Mesendoderm (in vitro differentiated cells): ENCODE measurements around the gene PREX1.

ENCODE experiments used
- DNase-seq: peaks from one replicate; pipeline ENCODE4 v3.0.0; 2013
- H2AK5ac ChIP-seq: 2 replicates; pipeline ENCODE4 v1.6.1; 2013; ENCODE audit warnings: low read length, inconsistent platforms
- H2BK120ac ChIP-seq: 2 replicates; pipeline ENCODE4 v1.6.1; 2013; ENCODE audit warnings: low read depth, mild to moderate bottlenecking, low read length, moderate library complexity, mixed read lengths
- H2BK15ac ChIP-seq: replicated peaks from 2 replicates; pipeline ENCODE4 v1.6.1; 2013; ENCODE audit warnings: low read depth, mild to moderate bottlenecking, moderate library complexity
- H2BK5ac ChIP-seq: 2 replicates; pipeline ENCODE4 v1.6.1; 2013; ENCODE audit warnings: low read length, inconsistent platforms
- H3K18ac ChIP-seq: 2 replicates; pipeline ENCODE4 v1.6.1; 2013; ENCODE audit warnings: mild to moderate bottlenecking, low read length, mixed read lengths
- H3K23ac ChIP-seq: one replicate; pipeline ENCODE4 v1.6.1; 2013; ENCODE audit warnings: low read length
- H3K27ac ChIP-seq: 2 replicates; pipeline ENCODE4 v1.5.1; 2013; ENCODE audit warnings: low read depth, mild to moderate bottlenecking, inconsistent platforms, low read length, moderate library complexity
- H3K27me3 ChIP-seq: 2 replicates; pipeline ENCODE4 v1.6.1; 2013; ENCODE audit warnings: low read length, control low read depth, mild to moderate bottlenecking, inconsistent platforms; ENCODE audit not compliant: insufficient read depth, poor library complexity
- H3K36me3 ChIP-seq: 2 replicates; pipeline ENCODE4 v1.6.1; 2013; ENCODE audit warnings: low read length, inconsistent platforms; ENCODE audit not compliant: control insufficient read depth, insufficient read depth
- H3K4ac ChIP-seq: one replicate; pipeline ENCODE4 v1.6.1; 2013; ENCODE audit warnings: low read depth, mild to moderate bottlenecking, low read length, moderate library complexity
- H3K4me1 ChIP-seq: 2 replicates; pipeline ENCODE4 v1.6.1; 2013; ENCODE audit warnings: low read depth, low read length, inconsistent platforms; ENCODE audit not compliant: control insufficient read depth
- H3K4me2 ChIP-seq: 2 replicates; pipeline ENCODE4 v1.6.1; 2013; ENCODE audit warnings: low read length
- H3K4me3 ChIP-seq: 2 replicates; pipeline ENCODE4 v1.5.1; 2013; ENCODE audit warnings: mild to moderate bottlenecking, low read length
- H3K56ac ChIP-seq: one replicate; pipeline ENCODE4 v1.6.1; 2013; ENCODE audit warnings: low read length
- H3K79me1 ChIP-seq: 2 replicates; pipeline ENCODE4 v1.6.1; 2013; ENCODE audit warnings: low read length, inconsistent platforms
- H3K79me2 ChIP-seq: 2 replicates; pipeline ENCODE4 v1.6.1; 2013; ENCODE audit warnings: mild to moderate bottlenecking, low read length; ENCODE audit not compliant: control insufficient read depth, insufficient read depth
- H3K9ac ChIP-seq: 2 replicates; pipeline ENCODE4 v1.6.1; 2013; ENCODE audit warnings: low read length, inconsistent platforms
- H4K5ac ChIP-seq: one replicate; pipeline ENCODE4 v1.6.1; 2013; ENCODE audit warnings: low read length
- H4K8ac ChIP-seq: one replicate; pipeline ENCODE4 v1.6.1; 2013; ENCODE audit warnings: low read depth, mild to moderate bottlenecking, control low read depth, low read length, moderate library complexity
- WGBS: extraction: QIAGEN DNeasy Blood & Tissue Kit; methylation state at CpG from one replicate; pipeline ENCODE4 v1.1.7; 2013; ENCODE audit warnings: low lambda C conversion rate, missing lambda C conversion rate; ENCODE audit not compliant: insufficient coverage; ENCODE audit errors: extremely low coverage; 5-methylcytosine and 5-hydroxymethylcytosine counted together

Gene PREX1

DNA sequence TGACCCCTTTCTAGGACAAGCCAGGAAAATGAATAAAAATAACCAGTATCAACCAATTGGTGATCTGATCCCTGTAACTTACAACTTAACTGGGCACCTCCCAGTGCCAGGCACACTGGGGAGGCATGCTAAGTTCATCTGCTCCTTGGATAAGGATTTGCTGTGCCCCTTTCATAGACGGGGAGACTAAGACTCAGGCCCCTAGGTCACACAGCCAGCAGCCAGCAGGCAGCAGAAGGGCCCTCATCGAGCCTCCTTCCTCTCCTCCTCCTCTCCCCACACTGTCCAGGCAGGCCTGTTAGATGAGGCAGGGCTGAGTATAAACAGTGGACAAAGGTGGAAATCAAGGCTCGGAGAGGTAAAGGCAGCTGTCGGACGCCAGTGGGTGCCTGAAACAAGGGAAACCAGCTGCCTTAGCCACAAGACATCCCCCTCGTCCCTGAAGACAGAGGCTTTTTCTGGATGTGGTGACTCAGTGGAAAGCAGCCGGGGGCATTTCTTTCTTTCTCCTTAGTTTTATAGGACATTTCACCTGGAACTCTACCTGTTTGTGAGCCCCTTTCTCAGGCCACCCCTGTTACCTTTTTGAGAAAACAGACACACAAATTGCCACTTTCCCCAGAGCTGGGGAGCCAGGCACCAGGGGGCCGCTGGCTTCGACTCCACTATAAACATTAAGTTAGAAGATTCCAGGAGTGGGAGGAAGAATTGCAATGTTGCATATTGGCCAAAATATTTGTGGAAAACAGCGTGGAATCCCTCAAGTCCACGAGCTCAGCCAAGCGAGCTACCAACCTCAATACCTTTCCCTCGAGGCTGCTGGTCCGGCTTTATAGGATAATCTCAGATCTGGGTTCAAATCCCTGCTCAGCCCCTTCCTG lies 166.0 kb downstream of the PREX1 start:
- no peak for DNase-seq
- no CpG with 5 or more reads among the region's 14 CpGs for WGBS

DNA sequence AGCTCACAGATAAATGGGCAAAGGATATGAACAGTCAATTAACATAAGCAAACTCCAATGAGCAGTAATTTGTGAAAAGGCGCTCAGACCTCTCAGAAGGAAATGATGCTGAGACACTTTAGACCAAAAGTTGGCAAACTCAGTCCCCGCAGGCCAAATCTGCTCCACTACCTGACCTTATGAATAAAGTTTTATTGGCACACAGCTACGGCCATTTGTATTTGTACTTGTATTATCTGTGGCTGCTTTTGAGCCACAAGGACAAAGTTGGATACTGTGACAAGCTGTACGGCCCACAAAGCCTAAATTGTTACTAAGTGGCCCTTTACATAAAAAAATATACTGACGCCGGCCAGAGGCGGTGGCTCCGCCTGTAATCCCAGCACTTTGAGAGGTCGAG lies 167.0 kb downstream of the PREX1 start:
- no peaks in the 10 kb centered on the region for H3K4me1 ChIP-seq
- no peaks in the 10 kb centered on the region for H3K79me1 ChIP-seq
- DNase-seq, result no peak
- H3K4ac ChIP-seq, result no peak overlapping the region
- H3K27me3 ChIP-seq, result no peaks in the 10 kb centered on the region
- H4K8ac ChIP-seq, result no peak overlapping the region
- no peak overlapping the region for H3K4me3 ChIP-seq
- H2BK5ac ChIP-seq, result no peak overlapping the region
- H3K4me2 ChIP-seq, result no peak overlapping the region
- no peaks in the 10 kb centered on the region for H3K79me2 ChIP-seq
- H2BK15ac ChIP-seq, result no peak overlapping the region
- H3K36me3 ChIP-seq, result peaks cover 6% of the 10 kb centered on the region
- H3K18ac ChIP-seq, result no peak overlapping the region
- H3K27ac ChIP-seq, result no peak overlapping the region
- H4K5ac ChIP-seq, result no peak overlapping the region
- H2AK5ac ChIP-seq, result no peak overlapping the region
- H3K56ac ChIP-seq, result no peak overlapping the region
- H3K23ac ChIP-seq, result no peak overlapping the region
- WGBS, result no CpG with 5 or more reads among the region's 9 CpGs
- H2BK120ac ChIP-seq, result no peak overlapping the region
- H3K9ac ChIP-seq, result no peak overlapping the region

More for the DNA sequence above, 166.0 kb downstream of the PREX1 start:
- no peak overlapping the region for H3K9ac ChIP-seq
- no peak overlapping the region for H3K4me3 ChIP-seq
- H3K18ac ChIP-seq, result no peak overlapping the region
- H2AK5ac ChIP-seq, result no peak overlapping the region
- H3K4me2 ChIP-seq, result no peak overlapping the region
- H3K4me1 ChIP-seq, result no peaks in the 10 kb centered on the region
- H2BK120ac ChIP-seq, result no peak overlapping the region
- no peak overlapping the region for H3K23ac ChIP-seq
- no peaks in the 10 kb centered on the region for H3K27me3 ChIP-seq
- no peak overlapping the region for H3K4ac ChIP-seq
- peaks cover 7% of the 10 kb centered on the region for H3K36me3 ChIP-seq
- no peak overlapping the region for H3K27ac ChIP-seq
- no peak overlapping the region for H2BK5ac ChIP-seq
- no peak overlapping the region for H2BK15ac ChIP-seq
- H3K79me1 ChIP-seq, result no peaks in the 10 kb centered on the region
- H3K56ac ChIP-seq, result no peak overlapping the region
- H3K79me2 ChIP-seq, result no peaks in the 10 kb centered on the region
- H4K5ac ChIP-seq, result no peak overlapping the region
- no peak overlapping the region for H4K8ac ChIP-seq

DNA sequence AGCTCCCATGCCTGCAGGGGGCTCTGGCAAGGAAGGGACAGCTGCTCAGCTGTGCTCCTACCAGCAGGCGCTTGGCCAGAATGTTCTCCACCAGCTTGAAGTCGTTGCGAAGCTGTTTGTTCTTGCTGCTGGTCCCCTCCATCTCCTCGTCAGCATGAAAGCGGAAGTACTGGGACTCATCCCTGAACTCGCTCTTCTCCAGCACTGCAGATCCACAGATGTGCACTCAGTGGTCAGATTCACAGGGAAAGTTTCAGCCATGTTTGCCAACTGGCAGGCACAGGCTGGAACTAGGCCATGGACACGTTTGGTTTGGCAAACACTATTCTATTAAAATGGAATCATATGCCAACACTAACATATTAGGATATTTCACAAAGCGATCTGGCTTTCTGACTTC lies 167.9 kb downstream of the PREX1 start:
- Histone ChIP-seq H3K79me1 (no peaks in the 10 kb centered on the region), H4K5ac (no peak overlapping the region), H3K23ac (no peak overlapping the region), H3K9ac (no peak overlapping the region), H3K36me3 (peaks cover 8% of the 10 kb centered on the region), H3K27ac (no peak overlapping the region), H3K4me2 (no peak overlapping the region), H2BK5ac (no peak overlapping the region), H3K27me3 (no peaks in the 10 kb centered on the region), H2BK120ac (no peak overlapping the region), H4K8ac (no peak overlapping the region), H3K79me2 (no peaks in the 10 kb centered on the region), H2BK15ac (no peak overlapping the region), H2AK5ac (no peak overlapping the region), H3K4me1 (no peaks in the 10 kb centered on the region), H3K4me3 (no peak overlapping the region), H3K4ac (no peak overlapping the region), H3K56ac (no peak overlapping the region), H3K18ac (no peak overlapping the region)
- DNase-seq, result no peak
- no CpG with 5 or more reads among the region's 8 CpGs for WGBS

DNA sequence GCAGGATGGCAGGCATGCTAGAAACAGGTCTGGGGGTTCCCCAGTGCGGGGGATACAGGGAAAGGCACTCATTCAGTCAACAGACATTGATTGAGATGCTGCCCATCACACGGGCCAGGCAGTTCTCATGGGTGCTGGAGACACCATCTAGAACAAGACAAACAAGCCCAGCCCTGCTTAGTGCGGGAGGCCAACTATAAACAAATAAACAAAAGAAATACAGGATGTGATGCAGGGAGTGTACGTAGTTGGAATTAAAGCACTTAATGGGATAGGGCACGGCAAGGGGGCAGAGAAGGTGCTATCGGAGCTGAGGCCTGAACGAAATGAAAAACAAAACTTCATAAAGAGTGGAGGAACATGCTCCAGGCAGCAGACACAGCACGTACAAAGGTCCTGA lies 169.3 kb downstream of the PREX1 start:
- no peak overlapping the region for H2BK5ac ChIP-seq
- no CpG with 5 or more reads among the region's 8 CpGs for WGBS
- no peaks in the 10 kb centered on the region for H3K79me1 ChIP-seq
- H3K27ac ChIP-seq, result no peak overlapping the region
- H2BK120ac ChIP-seq, result no peak overlapping the region
- no peak overlapping the region for H3K23ac ChIP-seq
- H3K4me2 ChIP-seq, result no peak overlapping the region
- H3K9ac ChIP-seq, result no peak overlapping the region
- H3K27me3 ChIP-seq, result no peaks in the 10 kb centered on the region
- no peak overlapping the region for H3K4ac ChIP-seq
- H4K8ac ChIP-seq, result no peak overlapping the region
- H3K4me3 ChIP-seq, result no peak overlapping the region
- H2AK5ac ChIP-seq, result no peak overlapping the region
- peaks cover 11% of the 10 kb centered on the region for H3K36me3 ChIP-seq
- H3K4me1 ChIP-seq, result no peaks in the 10 kb centered on the region
- no peak overlapping the region for H3K56ac ChIP-seq
- no peak for DNase-seq
- H4K5ac ChIP-seq, result no peak overlapping the region
- H3K79me2 ChIP-seq, result no peaks in the 10 kb centered on the region
- no peak overlapping the region for H2BK15ac ChIP-seq
- no peak overlapping the region for H3K18ac ChIP-seq

DNA sequence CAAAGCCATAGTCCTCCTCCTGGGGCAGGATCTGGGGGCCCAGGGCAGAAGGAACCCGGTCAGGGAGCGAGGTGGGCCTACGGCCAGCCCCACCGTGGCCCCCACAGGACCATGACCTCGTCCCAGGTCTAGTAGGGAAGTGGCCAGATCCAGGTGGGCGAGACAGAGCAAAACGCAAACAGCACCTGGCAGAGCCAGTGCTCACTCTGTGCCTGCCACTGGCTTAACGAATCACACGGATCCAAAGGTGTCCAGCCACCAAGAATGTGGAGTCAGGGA lies 169.7 kb downstream of the PREX1 start:
- no peak overlapping the region for H3K56ac ChIP-seq
- no peak overlapping the region for H2BK120ac ChIP-seq
- H3K79me2 ChIP-seq, result no peaks in the 10 kb centered on the region
- no peak overlapping the region for H3K23ac ChIP-seq
- H2AK5ac ChIP-seq, result no peak overlapping the region
- no peak overlapping the region for H3K18ac ChIP-seq
- no peak overlapping the region for H4K8ac ChIP-seq
- H3K27me3 ChIP-seq, result no peaks in the 10 kb centered on the region
- H3K36me3 ChIP-seq, result peaks cover 11% of the 10 kb centered on the region
- no peak overlapping the region for H3K9ac ChIP-seq
- H2BK5ac ChIP-seq, result no peak overlapping the region
- no peak overlapping the region for H2BK15ac ChIP-seq
- no peak overlapping the region for H4K5ac ChIP-seq
- no peak overlapping the region for H3K4ac ChIP-seq
- no peaks in the 10 kb centered on the region for H3K4me1 ChIP-seq
- H3K79me1 ChIP-seq, result no peaks in the 10 kb centered on the region
- no peak for DNase-seq
- no peak overlapping the region for H3K4me3 ChIP-seq
- no CpG with 5 or more reads among the region's 9 CpGs for WGBS
- H3K4me2 ChIP-seq, result no peak overlapping the region
- H3K27ac ChIP-seq, result no peak overlapping the region
